Measurements from ENCODE around the gene IGFN1.
"Not testable (repeated sequence)": the region's sequence is repeated elsewhere in the genome, so short reads cannot be mapped to it uniquely, and the experiment has no call there.

IGFN1 gene

GRCh38 chr1:201252944-201253371, 62.3 kb downstream of the IGFN1 start:
- TF ChIP-seq LEF1 (IDR thresholded peaks at IDR 0.05; ENCODE audit: borderline replicate concordance) (no peak), SUZ12 (IDR thresholded peaks at IDR 0.05) (no peak), ELF4 (IDR thresholded peaks at IDR 0.05) (no peak), FOXM1 (IDR thresholded peaks at IDR 0.05; ENCODE audit: borderline replicate concordance) (no peak), NFRKB (IDR thresholded peaks at IDR 0.05) (no peak), ARNT (IDR thresholded peaks at IDR 0.05) (no peak), CTBP1 (IDR thresholded peaks at IDR 0.05; ENCODE audit: borderline replicate concordance) (no peak), TARDBP (IDR thresholded peaks at IDR 0.05) (no peak), FOXK2 (IDR thresholded peaks at IDR 0.05) (no peak), HDGF (IDR thresholded peaks at IDR 0.05; ENCODE audit: borderline replicate concordance) (no peak), FOXA1 (IDR thresholded peaks at IDR 0.05) (no peak), SP1 (IDR thresholded peaks at IDR 0.05) (no peak), ZNF384 (IDR thresholded peaks at IDR 0.05) (no peak), BHLHE40 (IDR thresholded peaks at IDR 0.05; ENCODE audit: borderline replicate concordance) (no peak), L3MBTL2 (conservative IDR thresholded peaks at IDR 0.05) (no peak)
- TF ChIP-seq, protein P1, sequence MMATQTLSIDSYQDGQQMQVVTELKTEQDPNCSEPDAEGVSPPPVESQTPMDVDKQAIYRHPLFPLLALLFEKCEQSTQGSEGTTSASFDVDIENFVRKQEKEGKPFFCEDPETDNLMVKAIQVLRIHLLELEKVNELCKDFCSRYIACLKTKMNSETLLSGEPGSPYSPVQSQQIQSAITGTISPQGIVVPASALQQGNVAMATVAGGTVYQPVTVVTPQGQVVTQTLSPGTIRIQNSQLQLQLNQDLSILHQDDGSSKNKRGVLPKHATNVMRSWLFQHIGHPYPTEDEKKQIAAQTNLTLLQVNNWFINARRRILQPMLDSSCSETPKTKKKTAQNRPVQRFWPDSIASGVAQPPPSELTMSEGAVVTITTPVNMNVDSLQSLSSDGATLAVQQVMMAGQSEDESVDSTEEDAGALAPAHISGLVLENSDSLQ (IDR thresholded peaks at IDR 0.05): no peak
- ChIA-PET CTCF (interaction anchor here (1.0 to 2.1 kb wide), 2 partner anchors 108 to 109 kb away, joined by 3 to 24 read pairs; no protein-coding TSS in a partner anchor), POLR2A (no interaction called here)
- DNase-seq (ENCODE audit: extremely low spot score): no peak

DNA sequence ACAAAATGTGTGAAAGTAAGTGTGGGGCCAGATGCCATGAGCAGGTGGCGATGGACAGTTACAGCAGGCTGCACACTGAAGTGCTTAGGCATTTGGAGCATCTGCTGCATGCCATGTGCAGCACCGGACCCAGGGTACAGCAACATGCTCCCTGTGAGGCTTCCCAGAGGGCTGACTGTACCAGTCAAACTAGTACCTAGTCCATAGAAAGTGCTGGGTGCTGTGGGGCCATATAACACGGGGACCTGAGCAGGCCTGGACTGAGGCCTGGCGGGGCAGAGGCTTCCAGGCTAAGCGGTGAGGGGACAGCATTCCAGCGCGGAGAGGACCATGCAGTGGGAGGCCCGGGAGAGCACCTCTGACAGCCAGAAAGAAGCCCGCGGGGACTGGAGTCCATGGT, 62.8 kb downstream of the IGFN1 start:
- TF ChIP-seq NFRKB (IDR thresholded peaks at IDR 0.05): no peak
- TF ChIP-seq ZNF384 (IDR thresholded peaks at IDR 0.05): no peak
- TF ChIP-seq, protein P1 (IDR thresholded peaks at IDR 0.05): no peak
- TF ChIP-seq SP1 (IDR thresholded peaks at IDR 0.05): no peak
- TF ChIP-seq L3MBTL2 (conservative IDR thresholded peaks at IDR 0.05): no peak
- no peak for TF ChIP-seq CTBP1 (IDR thresholded peaks at IDR 0.05; ENCODE audit: borderline replicate concordance)
- TF ChIP-seq FOXK2 (IDR thresholded peaks at IDR 0.05): no peak
- TF ChIP-seq ARNT (IDR thresholded peaks at IDR 0.05): no peak
- TF ChIP-seq FOXA1 (IDR thresholded peaks at IDR 0.05): no peak
- ChIA-PET CTCF (interaction anchor here (0.8 to 2.1 kb wide), 3 partner anchors 55 to 109 kb away, joined by 3 to 24 read pairs (median 3); no protein-coding TSS in a partner anchor), POLR2A (no interaction called here)
- no peak for DNase-seq (ENCODE audit: extremely low spot score)

GRCh38 chr1:201253906-201254624, 63.4 kb downstream of the IGFN1 start:
- TF ChIP-seq HDGF (IDR thresholded peaks at IDR 0.05; ENCODE audit: borderline replicate concordance) (0 out of 2 replicates have a peak, but pooled peaks have one; percentile 22), NFRKB (IDR thresholded peaks at IDR 0.05) (no peak)
- peak; percentile 11 for DNase-seq (ENCODE audit: extremely low spot score)
- CTCF ChIA-PET: interaction anchor here (0.7 to 2.1 kb wide), 11 partner anchors 54 to 181 kb away, joined by 3 to 24 read pairs (median 3); no protein-coding TSS in a partner anchor
- POLR2A ChIA-PET: no interaction called here

GRCh38 chr1:201254625-201255478, 64.2 kb downstream of the IGFN1 start:
- ChIA-PET POLR2A (no interaction called here), CTCF (interaction anchor here (0.7 to 2.1 kb wide), 11 partner anchors 12 to 181 kb away, joined by 3 to 24 read pairs (median 3); no protein-coding TSS in a partner anchor)

GRCh38 chr1:201255479-201256362, 65.1 kb downstream of the IGFN1 start:
- DNase-seq (ENCODE audit: extremely low spot score): peak; percentile 8
- ChIA-PET CTCF (no interaction called here), POLR2A (no interaction called here)
- TF ChIP-seq TARDBP (IDR thresholded peaks at IDR 0.05): no peak
- TF ChIP-seq NFRKB (IDR thresholded peaks at IDR 0.05): no peak
- TF ChIP-seq ELF4 (IDR thresholded peaks at IDR 0.05): no peak
- no peak for TF ChIP-seq L3MBTL2 (conservative IDR thresholded peaks at IDR 0.05)
- no peak for TF ChIP-seq BHLHE40 (IDR thresholded peaks at IDR 0.05; ENCODE audit: borderline replicate concordance)
- TF ChIP-seq ZNF384 (IDR thresholded peaks at IDR 0.05): no peak
- no peak for TF ChIP-seq SP1 (IDR thresholded peaks at IDR 0.05)
- TF ChIP-seq LEF1 (IDR thresholded peaks at IDR 0.05; ENCODE audit: borderline replicate concordance): no peak
- TF ChIP-seq SUZ12 (IDR thresholded peaks at IDR 0.05): no peak
- TF ChIP-seq ARNT (IDR thresholded peaks at IDR 0.05): no peak
- no peak for TF ChIP-seq FOXA1 (IDR thresholded peaks at IDR 0.05)
- no peak for TF ChIP-seq FOXM1 (IDR thresholded peaks at IDR 0.05; ENCODE audit: borderline replicate concordance)
- no peak for TF ChIP-seq HDGF (IDR thresholded peaks at IDR 0.05; ENCODE audit: borderline replicate concordance)
- TF ChIP-seq, protein P1 (IDR thresholded peaks at IDR 0.05): no peak

More at GRCh38 chr1:201254625-201255478, 64.2 kb downstream of the IGFN1 start:
- TF ChIP-seq FOXK2 (IDR thresholded peaks at IDR 0.05) (no peak), HDGF (IDR thresholded peaks at IDR 0.05; ENCODE audit: borderline replicate concordance) (0 out of 2 replicates have a peak, but pooled peaks have one; percentile 10)
- peak; percentile 95 for DNase-seq (ENCODE audit: extremely low spot score)

DNA sequence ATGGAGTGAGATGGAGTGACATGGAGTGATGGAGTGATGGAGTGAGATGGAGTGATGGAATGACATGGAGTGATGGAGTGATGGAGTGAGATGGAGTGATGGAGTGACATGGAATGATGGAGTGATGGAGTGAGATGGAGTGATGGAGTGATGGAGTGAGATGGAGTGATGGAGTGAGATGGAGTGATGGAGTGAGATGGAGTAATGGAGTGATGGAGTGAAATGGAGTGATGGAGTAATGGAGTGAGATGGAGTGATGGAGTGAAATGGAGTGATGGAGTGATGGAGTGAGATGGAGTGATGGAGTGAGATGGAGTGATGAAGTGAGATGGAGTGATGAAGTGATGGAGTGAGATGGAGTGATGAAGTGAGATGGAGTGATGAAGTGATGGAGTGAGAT, 67.5 kb downstream of the IGFN1 start:
- POLR2A ChIA-PET: not testable (repeated sequence)

More for the DNA sequence above, 67.5 kb downstream of the IGFN1 start:
- CTCF ChIA-PET; DNase-seq (ENCODE audit: extremely low spot score): not testable (repeated sequence)

Data from HEK293T (cell line).